C4-2B (cell line): ENCODE results near the gene WDR11.

Experiments used
- CTCF ChIP-seq: fragments of 450-650 bp; conservative IDR thresholded peaks from 2 replicates; pipeline ENCODE4 v1.5.1; 2017; ENCODE audit warnings: mild to moderate bottlenecking
- ZFX ChIP-seq: fragments of 450-650 bp; IDR thresholded peaks from 2 replicates; pipeline ENCODE4 v1.6.1; 2017

GRCh38 chr10:120813085-120813484 lies 38.1 kb upstream of the WDR11 start:
- TF ChIP-seq CTCF (no peak), ZFX (no peak)
